NCI-H2196 (cell line): ENCODE results near the gene ELMOD3.
"Not testable (repeated sequence)": the region's sequence is repeated elsewhere in the genome, so short reads cannot be mapped to it uniquely, and the experiment has no call there.

ENCODE experiments used
- DNase-seq: peaks from one replicate; lab custom pipeline; 2025; ENCODE audit not compliant: unreplicated experiment; lab: John Stamatoyannopoulos, UW

The ELMOD3 gene

DNA sequence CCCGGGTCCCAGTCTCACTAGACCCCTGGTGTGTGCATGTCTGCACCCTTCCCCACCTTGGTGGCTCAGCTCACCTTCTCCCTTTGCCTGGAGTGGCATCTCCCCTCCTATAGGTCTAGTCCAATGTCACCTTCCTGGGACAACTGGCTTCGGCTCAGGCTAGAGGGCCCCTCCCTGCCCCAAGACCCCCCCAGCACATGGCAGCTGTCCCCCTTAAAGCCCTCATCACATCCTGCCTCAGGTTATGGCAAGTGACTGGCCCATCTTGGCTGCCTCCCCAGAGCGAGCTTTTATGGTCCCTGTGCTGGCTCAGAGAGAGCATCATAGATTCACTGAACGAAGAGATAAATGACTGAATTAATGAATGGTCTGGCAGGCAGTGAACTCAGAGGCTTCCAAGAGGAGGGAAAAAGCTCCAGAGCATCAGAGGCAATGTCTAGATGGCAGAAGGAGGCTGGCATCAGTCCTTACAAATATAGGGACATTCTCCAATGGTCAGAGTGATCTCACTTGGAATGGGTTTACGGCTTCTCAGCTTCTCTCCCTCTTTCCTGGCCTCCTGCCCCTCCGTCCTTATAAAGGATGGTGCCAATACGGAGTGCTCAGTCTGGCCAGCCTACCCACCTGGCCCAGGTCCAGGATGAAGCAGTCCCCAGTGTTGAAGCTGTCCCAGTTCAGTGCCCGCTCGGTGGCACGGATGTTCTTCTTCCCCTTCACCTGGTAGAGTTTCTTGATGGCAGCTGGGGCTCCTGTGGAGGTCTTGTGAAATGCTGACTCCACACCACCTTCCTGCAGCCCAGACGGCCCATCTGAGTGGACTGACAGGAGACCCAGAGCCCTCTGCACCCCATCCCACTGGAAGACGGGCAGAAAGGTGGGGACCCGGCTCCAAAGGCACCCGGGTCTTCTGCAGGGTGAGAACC is 46.2 kb downstream of the ELMOD3 start:
- DNase-seq: no peak

DNA sequence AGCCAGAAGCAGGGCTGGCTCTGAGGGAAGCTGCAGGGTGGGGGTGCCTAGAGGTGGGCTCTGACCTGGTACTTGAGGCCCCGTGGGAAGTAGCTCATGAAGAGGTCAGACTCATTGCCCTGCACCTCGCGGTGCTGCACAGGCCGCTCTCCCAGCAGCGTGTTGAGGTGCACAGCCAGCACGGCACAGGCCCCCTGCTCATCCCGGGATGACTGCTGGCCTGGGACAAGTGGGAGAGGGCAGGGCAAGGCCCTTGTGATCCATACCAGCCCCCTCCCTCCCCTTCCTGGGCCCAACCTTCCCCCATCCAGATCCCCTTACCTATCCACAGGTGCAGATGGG is 46.9 kb downstream of the ELMOD3 start:
- no peak for DNase-seq

DNA sequence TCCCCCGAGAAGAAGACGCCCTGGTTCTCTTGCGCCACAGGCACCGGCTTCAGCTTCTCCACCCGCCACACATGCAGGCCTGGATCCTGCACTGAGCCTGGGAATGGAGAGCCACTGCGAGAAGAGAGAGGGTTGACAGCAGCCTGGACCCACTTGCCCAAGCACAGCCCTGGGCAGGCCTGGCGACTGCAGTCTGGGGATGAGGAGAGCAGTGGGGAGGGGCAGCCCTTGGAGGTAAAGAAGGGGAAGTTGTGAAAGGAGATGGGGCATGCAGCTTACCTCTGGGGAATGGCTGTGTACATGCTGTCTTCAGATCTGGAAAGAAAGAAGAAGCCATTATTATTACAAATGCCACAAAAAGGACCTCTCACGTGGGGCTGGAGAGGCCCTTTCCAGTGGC is 47.3 kb downstream of the ELMOD3 start:
- DNase-seq: no peak

DNA sequence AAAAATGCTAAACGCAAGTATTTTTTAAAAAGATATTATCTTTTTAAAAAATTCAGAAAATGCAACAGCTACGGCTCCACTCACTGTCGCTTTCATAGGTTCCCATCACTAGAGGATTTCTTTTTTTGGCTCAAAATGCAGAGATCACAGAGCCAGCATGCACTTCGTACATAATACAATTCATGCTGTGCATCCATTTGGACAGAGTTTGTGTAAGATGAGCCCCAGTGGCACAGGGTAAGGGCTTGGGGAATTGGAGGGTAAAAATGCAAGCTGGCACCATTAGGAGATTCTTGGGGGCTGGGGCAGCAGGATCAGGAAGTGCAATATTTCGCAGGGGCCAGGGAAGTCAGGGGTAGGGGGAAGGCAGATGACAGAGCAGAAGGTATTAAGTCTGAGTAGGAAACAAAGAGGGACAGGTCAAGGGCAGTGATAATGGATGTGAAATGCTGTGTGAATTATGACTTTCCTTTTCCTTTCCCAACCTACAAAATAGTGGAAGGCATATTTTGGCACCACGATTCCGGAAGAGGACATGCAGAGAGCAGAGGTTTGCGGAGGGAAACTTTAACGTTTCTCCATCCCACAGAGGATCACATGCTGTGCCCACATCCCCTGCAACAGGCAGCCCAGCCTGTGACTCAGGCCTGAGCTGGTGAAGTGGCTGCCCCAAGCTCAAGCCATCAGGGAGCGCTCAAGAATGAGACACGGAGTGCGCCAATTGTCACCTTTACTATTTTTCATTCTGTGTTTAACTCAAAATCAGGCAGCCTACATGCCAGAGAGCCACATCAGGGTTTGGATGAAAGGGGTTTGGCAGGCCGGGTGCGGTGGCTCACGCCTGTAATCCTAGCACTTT is 50.9 kb downstream of the ELMOD3 start:
- no peak for DNase-seq

DNA sequence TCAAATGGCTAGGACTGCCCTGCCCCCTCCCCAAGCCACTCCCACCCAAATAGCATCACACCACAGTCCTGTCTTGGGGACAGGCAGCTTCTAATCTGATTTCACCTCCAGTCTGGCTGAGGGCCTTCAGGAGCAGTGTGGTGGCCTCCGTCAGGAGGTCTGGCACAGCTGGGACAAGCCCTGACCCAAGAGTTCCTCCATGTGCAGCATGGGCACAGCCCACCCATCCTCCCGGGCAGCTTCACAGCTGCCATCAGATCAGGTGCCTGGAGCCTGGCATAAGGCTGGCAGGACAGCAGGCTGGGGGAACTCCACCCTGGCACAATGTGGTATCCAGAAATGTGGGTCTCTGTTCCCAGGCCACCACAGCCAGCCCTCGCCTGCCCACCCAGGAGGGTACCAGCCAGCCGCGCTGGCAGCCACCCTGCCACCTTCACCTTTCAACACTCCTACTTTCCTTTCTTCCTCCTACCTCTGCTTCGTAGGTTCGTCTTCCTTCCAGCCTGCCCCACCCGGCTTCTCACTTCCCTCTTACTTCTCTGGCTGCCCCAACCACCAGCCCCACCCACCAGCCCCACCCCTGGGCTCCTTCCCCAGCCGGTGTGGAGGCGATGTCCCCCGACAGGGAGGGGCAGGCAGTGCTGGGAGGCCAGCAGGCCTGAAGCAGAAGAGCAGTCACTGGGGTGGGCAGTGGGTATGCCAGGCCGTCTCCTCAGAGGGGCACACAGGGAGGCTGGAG is 55.4 kb downstream of the ELMOD3 start, which contains the start of gene CAPG:
Gene CAPG (minus strand): TSS at position 522 of the 739 bp plus-strand sequence. CDS start 8,221 bp downstream, outside the sequence.
- no peak for DNase-seq

DNA sequence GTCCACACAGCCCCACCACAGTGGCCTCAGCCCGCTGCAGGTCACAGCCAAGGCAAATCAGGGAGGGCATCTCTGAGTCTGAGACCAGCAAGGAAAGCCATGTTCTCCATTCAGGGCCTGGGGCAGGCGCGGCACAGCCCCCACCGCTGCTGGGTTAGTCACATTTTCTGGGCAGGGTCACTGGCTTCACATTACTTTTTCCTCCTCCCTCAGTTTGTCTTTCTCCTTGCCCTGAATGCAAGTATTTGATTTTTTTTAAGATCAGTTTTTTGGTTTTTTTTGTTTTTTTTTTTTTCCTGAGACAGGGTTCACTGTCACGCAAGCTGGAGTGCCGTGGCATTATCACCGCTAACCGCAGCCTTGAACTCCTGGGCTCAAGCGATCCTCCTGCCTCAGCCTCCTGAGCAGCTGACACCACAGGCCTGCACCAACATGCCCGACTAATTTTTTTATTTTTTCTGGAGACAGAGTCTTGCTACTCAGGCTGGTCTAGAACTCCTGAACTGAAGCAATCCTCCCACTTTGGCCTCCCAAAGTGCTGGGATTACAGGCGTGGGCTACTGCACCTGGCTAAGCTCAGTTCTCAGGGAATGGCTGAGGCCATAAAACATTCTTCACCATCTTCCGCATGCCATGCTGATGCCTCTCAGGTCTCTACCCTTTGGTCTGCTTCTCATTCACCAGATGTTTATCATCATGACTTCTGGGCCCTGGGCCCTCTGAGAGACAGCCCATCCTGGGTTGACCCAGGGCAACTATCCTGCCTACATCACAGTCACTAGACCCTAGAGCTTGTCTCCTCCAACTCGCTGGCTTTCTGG is 56.2 kb downstream of the ELMOD3 start:
- DNase-seq: no peak

DNA sequence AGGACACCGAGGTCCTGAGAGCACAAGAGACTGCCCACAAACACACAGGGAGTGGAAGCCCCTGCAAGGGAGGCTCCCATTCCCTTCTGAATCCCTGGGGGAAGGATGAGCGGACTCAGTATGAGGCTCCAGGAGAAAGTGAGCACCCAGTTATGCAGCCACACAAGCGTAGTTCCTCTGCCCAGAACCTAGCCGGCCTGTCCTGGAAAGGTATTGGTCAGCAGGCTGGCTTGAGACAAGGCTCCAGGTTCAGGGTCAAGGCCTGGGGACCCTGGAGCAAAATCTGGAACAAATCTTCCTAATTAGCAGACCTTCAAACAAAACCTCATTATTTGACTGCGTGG is 56.8 kb downstream of the ELMOD3 start:
- no peak for DNase-seq

DNA sequence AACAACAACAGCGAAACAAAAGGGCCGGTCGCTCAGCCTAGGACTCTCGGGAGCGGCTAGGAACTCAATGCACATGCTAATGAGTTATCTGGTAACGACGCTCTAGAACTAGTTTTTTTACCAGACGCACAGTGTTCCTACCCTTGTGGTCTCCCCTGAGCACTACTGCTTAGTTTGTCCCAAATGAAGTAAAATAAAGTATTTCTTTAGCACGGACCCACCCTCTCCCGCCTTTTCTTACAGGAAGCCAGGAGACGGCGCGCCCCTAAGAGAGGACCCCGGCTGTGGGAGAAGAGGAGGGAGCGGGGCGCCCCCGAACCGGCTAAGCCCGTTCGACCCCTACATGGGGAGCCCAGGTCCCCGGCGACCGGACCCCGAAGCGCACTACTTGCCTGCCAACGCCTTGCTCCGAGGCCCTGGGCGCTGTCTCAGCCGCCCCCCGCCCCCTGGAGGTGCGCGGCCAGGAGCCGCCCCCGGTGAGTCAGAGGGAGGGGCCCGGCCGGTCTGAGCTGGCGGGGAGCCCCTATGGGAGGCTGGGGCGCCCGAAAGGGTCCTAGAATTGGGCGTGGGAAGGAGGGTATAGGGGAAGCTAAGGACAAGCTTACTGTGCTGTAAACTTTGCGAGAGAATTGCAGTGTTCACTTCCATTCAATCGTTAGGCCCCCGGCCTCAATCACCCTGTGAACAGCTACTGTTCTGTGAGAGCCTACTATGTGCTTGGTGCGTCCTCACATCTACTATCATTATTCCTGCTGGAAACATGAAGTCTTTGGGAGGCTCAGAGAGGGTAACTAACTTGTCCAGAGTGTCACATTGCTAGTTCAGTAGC is 59.2 kb downstream of the ELMOD3 start:
- DNase-seq: no peak

DNA sequence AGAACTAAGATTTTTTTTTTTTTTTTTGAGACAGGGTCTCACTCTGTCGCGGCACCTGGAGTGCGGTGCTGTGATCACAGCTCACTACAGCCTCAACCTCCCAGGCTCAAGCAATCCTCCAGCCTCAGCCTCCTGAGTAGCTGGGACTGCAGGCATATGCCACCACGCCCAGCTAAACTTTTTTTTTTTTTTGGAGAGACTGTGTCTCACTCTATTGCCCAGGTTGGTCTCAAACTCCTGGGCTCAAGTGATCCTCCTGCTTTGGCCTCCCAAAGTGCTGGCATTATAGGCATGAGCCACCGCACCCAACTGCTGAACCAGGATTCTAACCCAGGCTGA is 59.8 kb downstream of the ELMOD3 start:
- not testable (repeated sequence) for DNase-seq

DNA sequence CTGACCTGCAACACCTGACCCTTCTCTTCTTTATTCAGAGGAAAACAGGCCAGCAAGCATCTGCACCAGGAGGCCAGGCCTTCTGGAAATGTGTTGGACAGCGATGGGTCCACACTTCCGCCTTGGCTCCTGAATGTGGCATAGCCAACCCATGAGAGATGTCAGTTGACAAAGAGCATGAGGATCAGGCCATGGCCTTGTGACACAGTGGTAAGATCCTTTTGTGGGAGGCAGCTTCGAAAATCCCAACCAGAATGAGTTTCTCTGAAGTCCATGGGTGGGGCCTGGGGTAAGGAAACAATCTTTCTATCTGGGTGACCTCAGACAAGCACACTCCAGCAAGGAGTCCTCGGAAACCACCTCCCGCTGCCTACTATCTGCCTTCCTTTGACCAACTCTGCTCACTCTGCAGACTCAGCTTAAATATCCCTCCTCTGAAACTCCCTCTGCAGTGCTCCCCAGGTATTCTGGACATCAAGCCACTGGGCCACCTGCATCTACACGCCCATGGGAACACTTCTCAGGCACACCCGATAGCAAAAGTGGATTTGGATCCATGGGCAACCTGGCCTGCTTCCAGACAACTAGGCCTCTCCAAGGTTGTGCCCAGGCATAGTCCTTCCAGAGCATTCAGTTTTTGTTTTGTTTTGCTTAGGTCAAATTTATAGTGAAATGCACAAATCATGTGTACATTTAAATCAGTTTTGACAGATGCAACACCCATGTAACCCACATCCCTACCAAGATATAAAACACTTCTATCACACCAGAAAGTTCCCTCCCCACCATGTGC is 60.4 kb downstream of the ELMOD3 start:
- no peak for DNase-seq

DNA sequence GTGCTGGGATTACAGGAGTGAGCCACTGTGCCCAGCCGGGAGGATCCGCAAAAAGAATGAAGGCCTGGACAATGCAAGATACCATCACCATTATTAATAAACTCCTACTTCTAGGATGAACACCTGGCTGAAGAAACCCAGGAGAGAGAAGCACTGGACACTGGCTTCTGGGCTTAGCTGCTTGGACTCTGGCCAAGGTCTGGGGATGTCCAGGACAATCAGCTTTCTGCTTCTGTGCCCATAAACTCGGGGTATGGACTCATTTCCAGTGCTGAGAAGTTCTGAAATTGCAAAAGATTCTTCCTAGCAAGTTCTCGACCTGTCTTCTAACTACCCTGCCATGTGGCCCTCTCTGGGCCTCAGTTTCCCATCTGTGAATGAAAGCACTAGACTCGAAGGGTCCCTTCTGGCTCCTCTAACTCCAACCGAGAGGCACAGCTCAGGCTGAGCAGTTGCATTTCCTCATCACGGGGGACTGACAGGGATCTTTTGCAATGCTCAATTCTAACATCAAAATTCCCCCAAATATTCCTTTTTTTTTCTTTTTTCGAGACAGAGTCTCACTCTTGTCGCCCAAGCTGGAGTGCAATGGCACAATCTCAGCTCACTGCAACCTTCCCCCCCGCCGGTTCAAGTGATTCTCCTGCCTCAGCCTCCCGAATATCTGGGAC is 61.5 kb downstream of the ELMOD3 start:
- DNase-seq: no peak

DNA sequence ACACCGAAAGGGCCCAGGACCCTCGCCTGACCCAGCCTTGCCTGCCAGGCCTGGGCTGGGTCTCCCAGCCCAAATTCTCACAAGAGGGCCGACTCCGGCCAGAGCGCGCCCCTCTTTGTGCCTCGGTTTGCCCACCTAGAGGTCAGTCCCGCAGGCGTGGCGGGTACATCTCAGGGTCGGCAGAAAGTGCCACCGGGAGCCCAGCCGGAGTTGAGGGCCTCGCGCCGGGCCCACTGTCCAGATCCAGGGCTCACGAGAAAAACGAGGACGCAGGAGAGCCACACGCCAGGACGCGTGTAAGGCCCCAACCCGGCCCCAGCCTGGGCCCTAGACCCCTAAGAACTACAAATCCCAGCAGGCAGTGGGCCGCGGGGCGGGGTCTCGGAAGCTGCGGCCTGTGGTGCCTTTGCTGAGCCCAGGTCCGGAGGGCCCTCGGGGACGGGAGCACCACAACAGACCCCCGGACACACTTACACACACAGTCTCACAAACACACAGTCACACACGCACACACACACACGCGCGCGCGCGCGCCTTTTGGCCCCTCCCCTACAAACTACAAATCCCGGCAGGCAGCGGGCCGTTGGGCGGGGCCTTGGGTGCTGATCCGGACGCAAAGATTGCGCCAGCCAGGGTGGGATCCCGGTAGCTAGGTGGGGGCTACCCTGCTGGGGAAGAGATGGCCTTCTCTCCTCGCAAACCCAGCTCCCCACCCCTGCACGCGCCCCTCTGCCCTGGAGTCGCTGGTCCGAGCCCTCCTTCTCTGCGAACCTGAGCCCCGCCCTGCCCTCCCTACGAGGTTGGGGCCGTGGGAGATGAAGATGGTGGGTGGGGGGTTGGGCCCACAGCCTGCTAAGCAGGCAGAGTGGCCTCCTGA is 63.8 kb downstream of the ELMOD3 start, which contains the start of gene SH2D6:
Gene SH2D6 (plus strand): TSS at position 583 of the 877 bp plus-strand sequence. CDS start 10,752 bp downstream, outside the sequence.
- peak; percentile 59 for DNase-seq

DNA sequence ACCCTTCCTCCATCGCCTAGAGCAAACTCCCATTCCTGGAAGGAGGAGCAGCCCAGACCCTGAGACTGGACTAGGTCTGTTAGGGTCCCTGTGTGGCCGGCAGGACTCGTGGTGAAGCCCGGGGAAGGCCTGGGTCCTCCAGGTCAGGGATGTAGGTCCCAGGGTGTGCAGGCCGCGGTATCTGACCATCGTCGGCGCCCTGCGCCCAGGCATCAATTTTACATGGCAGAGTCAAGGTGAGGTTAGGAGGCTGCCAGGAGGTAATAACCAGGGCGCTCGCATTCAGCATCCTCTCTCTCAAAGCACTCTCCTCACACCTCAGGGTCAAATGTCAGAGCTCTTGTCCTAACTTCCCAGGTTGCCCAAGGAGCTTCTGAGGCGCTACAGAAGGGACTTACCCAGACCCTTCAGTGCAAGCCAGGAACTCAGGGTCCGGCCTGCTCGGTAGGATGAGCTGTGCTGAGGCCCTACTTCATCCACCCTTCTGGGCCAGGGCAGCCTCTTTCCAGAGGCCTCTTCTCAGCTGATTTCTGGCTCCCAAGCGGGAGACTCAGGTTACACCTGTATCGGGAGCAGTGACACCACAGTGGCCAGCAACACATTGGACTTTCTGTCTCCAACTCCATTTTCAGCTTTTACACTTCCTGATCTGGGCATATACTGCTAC is 64.6 kb downstream of the ELMOD3 start:
- DNase-seq: no peak

DNA sequence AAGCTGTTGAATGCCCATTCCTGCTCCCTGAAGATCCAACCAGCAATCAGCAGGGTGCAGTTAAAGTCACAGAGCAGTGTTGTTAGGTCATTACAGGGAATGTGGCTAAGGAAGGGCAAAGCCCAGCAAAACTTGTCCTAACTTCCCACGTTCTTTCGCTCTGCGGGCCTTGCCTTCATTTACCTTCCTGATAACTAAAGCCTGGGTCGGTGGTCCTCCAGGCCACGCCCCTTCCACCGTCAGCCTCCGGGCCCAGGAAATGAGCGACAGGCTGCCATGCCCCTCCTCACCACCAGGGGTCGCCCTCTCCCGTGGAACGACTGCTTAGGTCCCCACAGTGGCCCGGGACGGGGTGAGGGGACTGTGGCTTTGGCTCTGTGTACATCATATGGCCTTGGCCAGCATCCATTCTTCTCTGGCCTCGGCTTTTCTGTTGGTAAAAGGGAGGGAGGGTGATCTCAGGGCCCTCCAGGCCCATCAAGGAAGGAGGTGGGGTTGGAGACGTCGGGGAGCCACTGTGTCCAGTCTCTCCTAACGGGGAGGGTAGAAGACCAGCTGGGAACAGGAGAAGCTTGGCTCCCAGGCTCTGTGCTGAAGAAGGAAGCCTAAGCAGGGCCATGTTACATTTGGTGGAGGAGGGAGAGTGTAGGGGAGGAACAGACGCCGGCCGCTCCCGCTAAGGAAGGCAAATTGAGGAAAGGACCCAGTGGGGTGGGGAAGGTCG is 66.1 kb downstream of the ELMOD3 start:
- DNase-seq: peak; percentile 76

DNA sequence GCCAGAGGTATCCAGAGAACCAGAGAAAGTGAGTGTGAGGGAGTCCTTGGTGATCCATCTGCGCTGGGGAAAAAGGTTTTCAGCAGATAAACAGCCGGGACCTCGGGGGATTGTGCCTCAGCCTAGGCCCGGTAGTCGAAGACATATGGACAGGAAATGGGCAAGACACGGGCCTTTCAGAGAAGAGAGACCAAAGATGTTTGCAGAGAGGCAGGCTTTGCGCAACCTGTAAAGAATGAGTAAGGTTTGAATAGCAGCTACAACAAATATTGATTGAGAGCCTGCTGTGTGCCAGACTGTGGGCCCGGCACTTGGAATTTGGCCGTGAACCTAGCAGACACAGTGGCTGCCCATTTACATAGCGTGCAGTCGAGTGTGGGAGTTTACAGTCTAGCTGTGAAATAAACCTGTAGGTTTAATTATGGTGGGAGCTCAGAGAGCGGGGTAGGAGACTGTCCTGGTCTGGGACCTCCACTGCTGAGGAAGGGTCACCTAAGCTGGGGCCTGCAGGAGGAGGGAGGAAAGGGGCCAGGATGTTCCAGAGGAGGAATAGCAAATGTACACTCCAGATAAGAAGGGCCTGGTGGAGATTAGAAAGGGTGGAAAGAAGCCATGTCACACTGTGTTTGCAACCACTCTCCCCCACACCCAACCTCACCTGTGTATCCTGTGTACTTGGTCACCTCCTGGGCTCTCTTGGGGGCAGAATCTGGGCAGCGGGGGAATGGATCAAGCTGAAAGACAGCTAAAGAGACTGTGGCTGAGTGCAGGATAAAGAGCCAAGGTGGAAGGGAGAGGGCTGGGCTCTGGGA is 66.9 kb downstream of the ELMOD3 start:
- peak; percentile 47 for DNase-seq
